Nephron progenitor cell (in vitro differentiated cells): ENCODE data around the gene SEPTIN10.

ENCODE experiments used
- DNase-seq: peaks from one replicate; pipeline ENCODE4 v3.0.0; 2021
- H3K27ac Mint-ChIP-seq: 2 replicates; pipeline ENCODE4 v1.8.0; 2021; ENCODE audit warnings: mild to moderate bottlenecking, moderate library complexity, mixed read lengths
- H3K27me3 Mint-ChIP-seq: 2 replicates; pipeline ENCODE4 v1.8.0; 2021; ENCODE audit warnings: mild to moderate bottlenecking, low read depth, mixed read lengths; ENCODE audit not compliant: poor library complexity
- H3K36me3 Mint-ChIP-seq: 2 replicates; pipeline ENCODE4 v1.8.0; 2021; ENCODE audit warnings: low read depth, mixed read lengths
- H3K4me1 Mint-ChIP-seq: 2 replicates; pipeline ENCODE4 v1.8.0; 2021; ENCODE audit warnings: mixed read lengths
- H3K4me3 Mint-ChIP-seq: 2 replicates; pipeline ENCODE4 v1.8.0; 2021; ENCODE audit warnings: mild to moderate bottlenecking, moderate library complexity, mixed read lengths
- H3K9me3 Mint-ChIP-seq: 2 replicates; pipeline ENCODE4 v1.8.0; 2021; ENCODE audit warnings: mild to moderate bottlenecking, moderate library complexity, mixed read lengths
- CTCF ChIP-seq: fragments of 200-600 bp; sonication (generic); IDR thresholded peaks from 2 replicates; pipeline ENCODE4 v1.5.0; 2021; ENCODE audit warnings: antibody characterized with exemption

SEPTIN10 gene

GRCh38 chr2:109508556-109508955 is 105.2 kb downstream of the SEPTIN10 start:
- peaks cover 4% of the 10 kb centered on the region for H3K27me3 Mint-ChIP-seq
- no peak overlapping the region for H3K27ac Mint-ChIP-seq
- peaks cover 5% of the 10 kb centered on the region for H3K4me1 Mint-ChIP-seq
- H3K4me3 Mint-ChIP-seq, result no peak overlapping the region
- H3K9me3 Mint-ChIP-seq, result peaks cover 8% of the 10 kb centered on the region
- no peak for TF ChIP-seq CTCF
- H3K36me3 Mint-ChIP-seq, result peaks cover 7% of the 10 kb centered on the region
- DNase-seq, result no peak

GRCh38 chr2:109507828-109508227 is 105.9 kb downstream of the SEPTIN10 start:
- Mint-ChIP-seq H3K4me3 (no peak overlapping the region), H3K36me3 (peaks cover 14% of the 10 kb centered on the region), H3K27ac (no peak overlapping the region), H3K27me3 (peaks cover under 1% of the 10 kb centered on the region), H3K9me3 (peaks cover 8% of the 10 kb centered on the region), H3K4me1 (peaks cover under 1% of the 10 kb centered on the region)
- DNase-seq, result no peak
- no peak for TF ChIP-seq CTCF

GRCh38 chr2:109507217-109507616 is 106.5 kb downstream of the SEPTIN10 start:
- Mint-ChIP-seq H3K36me3 (peaks cover 20% of the 10 kb centered on the region), H3K27me3 (peaks cover 4% of the 10 kb centered on the region), H3K4me1 (peaks cover 7% of the 10 kb centered on the region), H3K27ac (no peak overlapping the region), H3K9me3 (peaks cover 8% of the 10 kb centered on the region), H3K4me3 (no peak overlapping the region)
- no peak for DNase-seq
- no peak for TF ChIP-seq CTCF

GRCh38 chr2:109503191-109503590 is 110.6 kb downstream of the SEPTIN10 start:
- no peak for TF ChIP-seq CTCF
- peaks cover 7% of the 10 kb centered on the region for H3K27me3 Mint-ChIP-seq
- H3K27ac Mint-ChIP-seq, result no peak overlapping the region
- H3K4me3 Mint-ChIP-seq, result no peak overlapping the region
- H3K9me3 Mint-ChIP-seq, result no peaks in the 10 kb centered on the region
- peaks cover 20% of the 10 kb centered on the region for H3K4me1 Mint-ChIP-seq
- DNase-seq, result no peak
- H3K36me3 Mint-ChIP-seq, result peaks cover 24% of the 10 kb centered on the region

GRCh38 chr2:109501461-109501860 is 112.3 kb downstream of the SEPTIN10 start:
- DNase-seq, result no peak
- no peak overlapping the region for H3K27ac Mint-ChIP-seq

More at GRCh38 chr2:109501461-109501860, 112.3 kb downstream of the SEPTIN10 start:
- peaks cover 7% of the 10 kb centered on the region for H3K27me3 Mint-ChIP-seq
- peaks cover 37% of the 10 kb centered on the region for H3K4me1 Mint-ChIP-seq
- TF ChIP-seq CTCF, result no peak
- no peak overlapping the region for H3K4me3 Mint-ChIP-seq
- H3K36me3 Mint-ChIP-seq, result peaks cover 24% of the 10 kb centered on the region
- H3K9me3 Mint-ChIP-seq, result no peaks in the 10 kb centered on the region
